Measurements from ENCODE around the gene AAMP.

GRCh38 chr2:218307415-218308090, 37.6 kb upstream of the AAMP start:
- TF ChIP-seq CTCF (conservative IDR thresholded peaks at IDR 0.05; ENCODE audit: low read length) (no peak), EZH2phosphoT487 (IDR thresholded peaks at IDR 0.05; ENCODE audit: borderline replicate concordance, low read depth, low read length) (no peak)
